Thyroid gland (tissue), 4 donors: Measurements from ENCODE around the gene ADARB1.

ENCODE experiments used
- CTCF ChIP-seq, 6 experiments: fragments of 200-600 bp in 3 of 6; fragments of 450-650 bp in 3 of 6; sonication (generic) in 3 of 6; IDR thresholded peaks; one replicate each; pipeline ENCODE4 v1.5.1; 2016 to 2019; ENCODE audit warnings: antibody characterized with exemption in 6 of 6, mild to moderate bottlenecking in 2 of 6, inconsistent platforms in 1 of 6, moderate library complexity in 1 of 6
- POLR2A ChIP-seq, 2 donors: fragments of 450-650 bp; IDR thresholded peaks; one replicate each; pipeline ENCODE4 v1.6.1; 2017; ENCODE audit warnings: antibody characterized with exemption in 2 of 2, mild to moderate bottlenecking in 2 of 2, moderate library complexity in 1 of 2

- TF ChIP-seq POLR2A (IDR thresholded peaks at IDR 0.05): no peak
- no peak for TF ChIP-seq CTCF (IDR thresholded peaks at IDR 0.05)
Measured at GRCh38 chr21:45162115-45162514, 87.7 kb downstream of the ADARB1 start.
